Measurements from ENCODE around the gene COMMD1. TPM values are rescaled to one million over a fixed set of nuclear protein-coding genes. Genes with fewer than 3 reads are reported as not detected.
"Not testable (repeated sequence)": the region's sequence is repeated elsewhere in the genome, so short reads cannot be mapped to it uniquely, and the experiment has no call there.

Gene COMMD1
- total and polyA plus RNA-seq, 2 experiments from 2014 or later: 30.5 to 71.1 TPM

DNA sequence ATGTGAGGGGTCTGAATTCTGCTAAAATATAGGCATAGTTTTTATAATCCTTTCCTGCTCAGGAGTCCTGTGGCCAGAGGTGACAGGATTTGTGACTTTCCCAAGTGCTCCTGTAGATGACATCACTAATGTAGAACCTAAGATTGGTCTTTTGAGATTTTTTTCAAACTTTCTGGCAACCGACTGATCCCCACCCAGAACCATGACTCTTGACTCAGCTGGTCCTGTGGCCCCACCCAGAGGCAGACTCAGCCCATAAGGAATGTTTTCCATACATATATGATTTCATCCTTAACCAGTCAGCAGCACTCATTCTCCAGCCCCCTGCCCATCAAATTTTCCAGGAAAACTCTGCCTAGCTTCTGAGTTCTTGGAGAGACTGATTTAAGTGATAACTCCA, 46.8 kb downstream of the COMMD1 start:
- Histone ChIP-seq H3K36me3 (replicated peaks; ENCODE audit: insufficient read depth, low read depth) (no peaks in the 10 kb centered on the region), H3K9me2 (replicated peaks; ENCODE audit: insufficient read depth) (no peaks in the 10 kb centered on the region), H3K4me1 (ENCODE audit: insufficient read depth) (peaks cover 15% of the 10 kb centered on the region), H3K27me3 (no peaks in the 10 kb centered on the region), H4K20me1 (ENCODE audit: insufficient read depth, poor library complexity, severe bottlenecking) (no peaks in the 10 kb centered on the region), H3K27ac (no peak overlapping the region), H2AFZ (no peak overlapping the region), H3K79me2 (no peaks in the 10 kb centered on the region), H3K4me3 (no peak overlapping the region), H3K9me3 (ENCODE audit: low read depth) (no peaks in the 10 kb centered on the region), H3K4me2 (no peak overlapping the region)
- TF ChIP-seq, protein P1, sequence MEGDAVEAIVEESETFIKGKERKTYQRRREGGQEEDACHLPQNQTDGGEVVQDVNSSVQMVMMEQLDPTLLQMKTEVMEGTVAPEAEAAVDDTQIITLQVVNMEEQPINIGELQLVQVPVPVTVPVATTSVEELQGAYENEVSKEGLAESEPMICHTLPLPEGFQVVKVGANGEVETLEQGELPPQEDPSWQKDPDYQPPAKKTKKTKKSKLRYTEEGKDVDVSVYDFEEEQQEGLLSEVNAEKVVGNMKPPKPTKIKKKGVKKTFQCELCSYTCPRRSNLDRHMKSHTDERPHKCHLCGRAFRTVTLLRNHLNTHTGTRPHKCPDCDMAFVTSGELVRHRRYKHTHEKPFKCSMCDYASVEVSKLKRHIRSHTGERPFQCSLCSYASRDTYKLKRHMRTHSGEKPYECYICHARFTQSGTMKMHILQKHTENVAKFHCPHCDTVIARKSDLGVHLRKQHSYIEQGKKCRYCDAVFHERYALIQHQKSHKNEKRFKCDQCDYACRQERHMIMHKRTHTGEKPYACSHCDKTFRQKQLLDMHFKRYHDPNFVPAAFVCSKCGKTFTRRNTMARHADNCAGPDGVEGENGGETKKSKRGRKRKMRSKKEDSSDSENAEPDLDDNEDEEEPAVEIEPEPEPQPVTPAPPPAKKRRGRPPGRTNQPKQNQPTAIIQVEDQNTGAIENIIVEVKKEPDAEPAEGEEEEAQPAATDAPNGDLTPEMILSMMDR (IDR thresholded peaks at IDR 0.05; ENCODE audit: poor library complexity): no peak
- TF ChIP-seq EZH2phosphoT487 (IDR thresholded peaks at IDR 0.05; ENCODE audit: low read depth, severe bottlenecking, unreplicated experiment): no peak
- no peak for TF ChIP-seq EZH2 (IDR thresholded peaks at IDR 0.05; ENCODE audit: borderline replicate concordance)
- no peak for DNase-seq (ENCODE audit: low spot score)
- 96% methylated on average over 1 of the region's 1 CpG for WGBS (ENCODE audit: low lambda C conversion rate, missing lambda C conversion rate)

GRCh38 chr2:61954856-61955255, 49.4 kb downstream of the COMMD1 start:
- H4K20me1 ChIP-seq (ENCODE audit: insufficient read depth, poor library complexity, severe bottlenecking); H3K27ac ChIP-seq; DNase-seq (ENCODE audit: low spot score); H3K9me2 ChIP-seq (replicated peaks; ENCODE audit: insufficient read depth); H3K4me3 ChIP-seq; H3K4me2 ChIP-seq; H2AFZ ChIP-seq; H3K9me3 ChIP-seq (ENCODE audit: low read depth); H3K27me3 ChIP-seq; H3K79me2 ChIP-seq; H3K36me3 ChIP-seq (replicated peaks; ENCODE audit: insufficient read depth, low read depth): not testable (repeated sequence)
- WGBS (ENCODE audit: low lambda C conversion rate, missing lambda C conversion rate): 83% methylated on average over 9 of the region's 9 CpGs
- H3K4me1 ChIP-seq (ENCODE audit: insufficient read depth): peaks cover 12% of the 10 kb centered on the region

DNA sequence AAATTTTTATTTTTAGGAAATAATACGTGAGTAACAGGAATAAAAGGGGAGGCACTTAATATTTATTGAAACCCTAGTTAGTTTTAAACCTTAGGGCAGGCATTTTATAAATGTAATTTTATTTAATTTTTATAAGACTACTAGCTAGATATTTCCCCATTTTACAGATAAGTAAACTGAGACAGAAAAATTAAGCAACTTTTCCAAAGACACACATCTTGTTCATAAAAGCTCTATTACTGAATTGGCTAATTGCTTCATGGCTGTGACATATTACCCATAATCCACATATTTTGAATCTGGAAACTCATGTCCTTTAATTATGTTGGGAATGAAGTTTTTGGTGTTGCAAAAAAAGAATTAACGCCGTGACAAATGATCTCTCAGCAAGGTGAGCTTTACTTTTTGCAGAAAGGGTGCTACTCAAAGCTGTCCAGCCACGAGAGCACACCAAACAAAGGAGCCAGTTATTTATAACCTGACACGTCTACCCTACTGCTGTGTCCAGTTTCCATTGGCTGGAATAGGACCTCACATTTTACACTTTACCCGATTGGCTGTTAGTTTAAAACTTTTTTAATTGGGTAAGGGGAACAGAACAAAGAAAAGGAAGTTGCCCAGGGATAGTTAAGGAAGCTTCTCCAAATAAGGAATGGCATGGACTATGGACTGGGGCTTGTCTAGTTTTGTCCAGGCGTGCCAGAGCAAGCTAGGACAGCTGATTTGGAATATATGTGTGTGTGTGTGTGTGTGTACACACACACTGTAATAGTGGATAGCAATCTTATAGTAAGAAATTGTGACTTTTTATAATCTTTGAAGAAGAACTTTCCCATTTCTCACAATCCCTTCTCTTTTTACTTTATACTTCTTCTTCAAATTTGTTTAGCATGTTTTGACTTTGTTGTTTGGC, 54.2 kb downstream of the COMMD1 start:
- no peak overlapping the region for H3K4me3 ChIP-seq
- H4K20me1 ChIP-seq (ENCODE audit: insufficient read depth, poor library complexity, severe bottlenecking): no peaks in the 10 kb centered on the region
- H3K36me3 ChIP-seq (replicated peaks; ENCODE audit: insufficient read depth, low read depth): no peaks in the 10 kb centered on the region
- H3K79me2 ChIP-seq: peaks cover 4% of the 10 kb centered on the region
- no peaks in the 10 kb centered on the region for H3K27me3 ChIP-seq
- peak; percentile 32 for DNase-seq (ENCODE audit: low spot score)
- peaks cover 6% of the 10 kb centered on the region for H3K4me1 ChIP-seq (ENCODE audit: insufficient read depth)
- H2AFZ ChIP-seq: no peak overlapping the region
- no peaks in the 10 kb centered on the region for H3K9me3 ChIP-seq (ENCODE audit: low read depth)
- WGBS (ENCODE audit: low lambda C conversion rate, missing lambda C conversion rate): 93% methylated on average over 7 of the region's 7 CpGs
- no peaks in the 10 kb centered on the region for H3K9me2 ChIP-seq (replicated peaks; ENCODE audit: insufficient read depth)
- peak overlapping the region; percentile 52 for H3K27ac ChIP-seq
- TF ChIP-seq EZH2phosphoT487 (IDR thresholded peaks at IDR 0.05; ENCODE audit: low read depth, severe bottlenecking, unreplicated experiment) (no peak), EZH2 (IDR thresholded peaks at IDR 0.05; ENCODE audit: borderline replicate concordance) (no peak)
- TF ChIP-seq, protein P1 (IDR thresholded peaks at IDR 0.05; ENCODE audit: poor library complexity): no peak
- no peak overlapping the region for H3K4me2 ChIP-seq

DNA sequence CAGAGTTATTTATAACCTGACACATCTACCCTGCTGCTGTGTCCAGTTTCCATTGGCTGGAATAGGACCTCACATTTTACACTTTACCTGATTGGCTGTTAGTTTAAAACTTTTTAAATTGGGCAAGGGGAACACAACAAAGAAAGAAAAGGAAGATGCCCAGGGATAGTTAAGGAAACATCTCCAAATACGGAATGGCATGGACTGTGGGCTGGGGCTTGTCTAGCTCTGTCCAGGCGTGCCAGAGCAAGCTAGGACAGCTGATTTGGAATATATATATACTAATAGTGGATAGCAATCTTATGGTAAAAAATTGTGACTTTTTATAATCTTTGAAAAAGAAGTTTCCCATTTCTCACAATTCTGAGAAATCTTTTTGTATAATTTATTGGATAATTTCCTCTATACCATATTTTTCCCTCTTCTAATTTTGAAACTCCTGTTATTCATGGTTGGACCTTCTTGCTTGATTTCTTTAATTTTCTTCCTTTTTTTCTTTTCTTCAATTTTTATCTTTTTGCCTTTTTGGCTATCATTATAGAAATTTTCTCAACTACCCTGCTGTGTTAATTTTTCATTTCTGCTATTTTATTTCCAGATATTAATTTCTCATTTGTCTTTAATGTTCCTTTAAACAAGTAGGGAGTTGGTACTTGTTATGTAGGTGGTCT, 55.9 kb downstream of the COMMD1 start:
- H3K36me3 ChIP-seq (replicated peaks; ENCODE audit: insufficient read depth, low read depth): no peaks in the 10 kb centered on the region
- peaks cover 6% of the 10 kb centered on the region for H3K4me1 ChIP-seq (ENCODE audit: insufficient read depth)
- H3K9me2 ChIP-seq (replicated peaks; ENCODE audit: insufficient read depth): no peaks in the 10 kb centered on the region
- H2AFZ ChIP-seq: no peak overlapping the region
- no peak overlapping the region for H3K4me2 ChIP-seq
- no peaks in the 10 kb centered on the region for H4K20me1 ChIP-seq (ENCODE audit: insufficient read depth, poor library complexity, severe bottlenecking)
- peaks cover 8% of the 10 kb centered on the region for H3K79me2 ChIP-seq
- WGBS (ENCODE audit: low lambda C conversion rate, missing lambda C conversion rate): 93% methylated on average over 2 of the region's 2 CpGs
- peak overlapping the region; percentile 53 for H3K27ac ChIP-seq
- DNase-seq (ENCODE audit: low spot score): no peak
- H3K4me3 ChIP-seq: no peak overlapping the region
- no peaks in the 10 kb centered on the region for H3K27me3 ChIP-seq
- H3K9me3 ChIP-seq (ENCODE audit: low read depth): no peaks in the 10 kb centered on the region
- no peak for TF ChIP-seq EZH2 (IDR thresholded peaks at IDR 0.05; ENCODE audit: borderline replicate concordance)
- no peak for TF ChIP-seq EZH2phosphoT487 (IDR thresholded peaks at IDR 0.05; ENCODE audit: low read depth, severe bottlenecking, unreplicated experiment)
- TF ChIP-seq, protein P1 (IDR thresholded peaks at IDR 0.05; ENCODE audit: poor library complexity): no peak

Data from hepatocyte (in vitro differentiated cells).